CD14-positive monocyte (primary cell): Measurements from ENCODE around the gene CEP44. TPM values are rescaled to one million over a fixed set of nuclear protein-coding genes. Genes with fewer than 3 reads are reported as not detected.

ENCODE experiments used
- DNase-seq, 3 donors: peaks; one replicate each; pipeline ENCODE4 v3.0.0-alpha.2; 2011 to 2022
- H2AFZ ChIP-seq: 2 replicates; pipeline ENCODE4 v1.6.0; 2012; ENCODE audit warnings: mild to moderate bottlenecking, low read depth, low read length, inconsistent platforms; ENCODE audit not compliant: insufficient read depth, poor library complexity, severe bottlenecking
- H3K27ac ChIP-seq, 2 donors: 1 replicate in 1 of 2; 2 replicates in 1 of 2; pipeline ENCODE4 v1.5.1; 2012 to 2013; ENCODE audit warnings: low read length in 2 of 2, control low read depth in 1 of 2, inconsistent platforms in 1 of 2, low read depth in 1 of 2, mild to moderate bottlenecking in 1 of 2
- H3K27me3 ChIP-seq, 2 donors: one replicate each; pipeline versions ENCODE4 v1.6.0 to v1.6.1; 2011 to 2013; ENCODE audit warnings: low read length in 2 of 2; ENCODE audit not compliant: control insufficient read depth in 2 of 2, insufficient read depth in 2 of 2
- H3K36me3 ChIP-seq, 2 donors: replicated peaks in 1 of 2; 1 replicate in 1 of 2; 2 replicates in 1 of 2; pipeline versions ENCODE4 v1.5.1 to v1.6.1; 2012 to 2013; ENCODE audit warnings: low read length in 2 of 2, control low read depth in 1 of 2, inconsistent platforms in 1 of 2, mild to moderate bottlenecking in 1 of 2; ENCODE audit not compliant: insufficient read depth in 2 of 2, control insufficient read depth in 1 of 2
- H3K4me1 ChIP-seq, 2 donors: 1 replicate in 1 of 2; 2 replicates in 1 of 2; pipeline versions ENCODE4 v1.5.1 to v1.6.1; 2012 to 2013; ENCODE audit warnings: low read length in 2 of 2, control low read depth in 1 of 2, inconsistent platforms in 1 of 2, mild to moderate bottlenecking in 1 of 2, moderate library complexity in 1 of 2; ENCODE audit not compliant: insufficient read depth in 2 of 2, control insufficient read depth in 1 of 2
- H3K4me2 ChIP-seq: replicated peaks from 2 replicates; pipeline ENCODE3; 2012; ENCODE audit warnings: low read length, moderate library complexity, mild to moderate bottlenecking; ENCODE audit not compliant: poor library complexity, severe bottlenecking; ENCODE audit errors: extremely low read depth
- H3K4me3 ChIP-seq, 3 experiments: fragments of 200-600 bp in 1 of 3; sonication (generic) in 1 of 3; replicated peaks in 1 of 3; 1 replicate in 2 of 3; 2 replicates in 1 of 3; pipeline ENCODE4 v1.5.1; 2011 to 2013; ENCODE audit warnings: low read length in 3 of 3, mild to moderate bottlenecking in 3 of 3, control low read depth in 2 of 3, low read depth in 2 of 3, inconsistent platforms in 1 of 3, moderate library complexity in 1 of 3
- H3K79me2 ChIP-seq: 2 replicates; pipeline ENCODE4 v1.6.0; 2012; ENCODE audit warnings: mild to moderate bottlenecking, control low read depth, inconsistent platforms, low read length, moderate library complexity; ENCODE audit not compliant: insufficient read depth
- H3K9ac ChIP-seq: 2 replicates; pipeline ENCODE4 v1.6.0; 2017; ENCODE audit warnings: low read length, mild to moderate bottlenecking; ENCODE audit not compliant: insufficient read depth, poor library complexity, severe bottlenecking
- H3K9me3 ChIP-seq, 2 donors: replicated peaks in 1 of 2; 1 replicate in 1 of 2; 2 replicates in 1 of 2; pipeline versions ENCODE4 v1.5.1 to v1.6.1; 2012 to 2013; ENCODE audit warnings: low read length in 2 of 2, control low read depth in 1 of 2; ENCODE audit not compliant: control insufficient read depth in 1 of 2, insufficient read depth in 1 of 2
- H4K20me1 ChIP-seq: 2 replicates; pipeline ENCODE4 v1.6.0; 2012; ENCODE audit warnings: mild to moderate bottlenecking, low read length, control low read depth, moderate library complexity; ENCODE audit not compliant: insufficient read depth
- H3K27ac Mint-ChIP-seq, 7 donors: one replicate each; pipeline ENCODE4 v1.8.0; 2020; ENCODE audit warnings: mild to moderate bottlenecking in 7 of 7, mixed read lengths in 7 of 7, moderate library complexity in 6 of 7, inconsistent platforms in 2 of 7
- H3K27me3 Mint-ChIP-seq, 3 donors: one replicate each; pipeline ENCODE4 v1.8.0; 2021 to 2022; ENCODE audit warnings: low read depth in 3 of 3, mild to moderate bottlenecking in 3 of 3, mixed read lengths in 3 of 3, moderate library complexity in 3 of 3, inconsistent platforms in 1 of 3
- H3K36me3 Mint-ChIP-seq, 2 donors: one replicate each; pipeline ENCODE4 v1.8.0; 2020; ENCODE audit warnings: mixed read lengths in 2 of 2, inconsistent platforms in 1 of 2, mild to moderate bottlenecking in 1 of 2
- H3K4me1 Mint-ChIP-seq: one replicate; pipeline ENCODE4 v1.8.0; 2020; ENCODE audit warnings: mild to moderate bottlenecking, mixed read lengths
- H3K4me3 Mint-ChIP-seq, 2 donors: one replicate each; pipeline ENCODE4 v1.8.0; 2020; ENCODE audit warnings: mild to moderate bottlenecking in 2 of 2, mixed read lengths in 2 of 2, moderate library complexity in 1 of 2
- H3K9me3 Mint-ChIP-seq, 7 donors: one replicate each; pipeline ENCODE4 v1.8.0; 2020 to 2022; ENCODE audit warnings: mixed read lengths in 7 of 7, mild to moderate bottlenecking in 6 of 7, moderate library complexity in 6 of 7, inconsistent platforms in 2 of 7
- CTCF ChIP-seq: fragments of 200-600 bp; IDR thresholded peaks from one replicate; pipeline ENCODE4 v1.8.0; 2022; ENCODE audit warnings: antibody characterized with exemption, mild to moderate bottlenecking
- WGBS: methylation state at CpG from one replicate; pipeline ENCODE4 v1.1.5; 2013; ENCODE audit warnings: missing lambda C conversion rate; ENCODE audit not compliant: insufficient coverage; 5-methylcytosine and 5-hydroxymethylcytosine counted together
- intact Hi-C, 2 donors: fragments of 100-400 bp; cut with micrococcal nuclease; formaldehyde crosslinking; loops; one replicate each; pipeline versions ENCODE4 v1.15.0 to v1.15.1; 2023
- polyA plus RNA-seq, 3 donors: library from polyadenylated mRNA; depleted of rRNA in 1 of 3; unstranded in 2 of 3; stranded (reverse) in 1 of 3; fragments of 300-500 nt in 2 of 3; fragments of >200 nt in 1 of 3; fragmentation: Illumina TruSeq in 2 of 3; gene quantifications; 1 replicate in 2 of 3; 2 replicates in 1 of 3; pipeline ENCODE4 v1.2.3, GENCODE V29; 2012 to 2021

Gene CEP44
- polyA plus RNA-seq, 3 donors, result 1.9 to 3.3 (median 2.2) TPM

DNA sequence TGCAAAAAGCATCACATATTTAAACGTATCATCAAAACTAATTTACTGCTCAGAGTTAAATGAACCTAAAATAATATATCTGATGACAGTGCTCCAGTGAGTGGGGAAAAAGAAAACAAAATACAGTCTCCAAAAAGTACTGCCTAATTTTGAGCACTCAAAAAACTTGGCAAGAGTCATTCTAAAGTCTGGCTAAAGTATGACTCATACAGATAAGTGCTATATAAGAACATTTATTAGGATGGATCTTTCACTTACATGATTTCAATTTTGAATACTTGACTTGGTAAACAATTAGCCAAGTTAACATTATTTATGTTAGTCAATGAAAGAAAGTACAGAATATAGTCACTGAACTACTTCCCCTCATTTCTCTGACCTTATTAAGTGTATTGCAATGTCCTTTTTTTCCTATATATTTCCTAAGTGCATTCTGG lies 27.4 kb upstream of the CEP44 start:
- H3K9me3 ChIP-seq, result no peaks in the 10 kb centered on the region
- H3K4me1 ChIP-seq, result no peaks in the 10 kb centered on the region
- no peak overlapping the region for H2AFZ ChIP-seq
- H3K36me3 ChIP-seq, result peaks cover 16 to 63% of the 10 kb centered on the region in 2 donors
- no peak for DNase-seq
- WGBS, result no CpG with 5 or more reads among the region's 1 CpG
- Mint-ChIP-seq H3K4me3 (no peak overlapping the region), H3K4me1 (peaks cover 4% of the 10 kb centered on the region), H3K27me3 (no peaks in the 10 kb centered on the region), H3K9me3 (no peaks in the 10 kb centered on the region), H3K36me3 (peaks cover 15 to 33% of the 10 kb centered on the region in 2 donors), H3K27ac (no peak overlapping the region)
- no peaks in the 10 kb centered on the region for H3K27me3 ChIP-seq
- no peak for TF ChIP-seq CTCF
- no peak overlapping the region for H3K9ac ChIP-seq
- H3K4me3 ChIP-seq, result no peak overlapping the region
- H3K79me2 ChIP-seq, result peaks cover 3% of the 10 kb centered on the region
- no peak overlapping the region for H3K4me2 ChIP-seq
- no peak overlapping the region for H3K27ac ChIP-seq
- intact Hi-C loops, result no loop called here
- no peaks in the 10 kb centered on the region for H4K20me1 ChIP-seq

GRCh38 chr4:174259580-174259979 lies 24.1 kb upstream of the CEP44 start:
- Histone ChIP-seq H3K27me3 (no peaks in the 10 kb centered on the region), H3K4me3 (no peak overlapping the region), H3K36me3 (peaks cover 21 to 71% of the 10 kb centered on the region in 2 donors), H3K9me3 (no peaks in the 10 kb centered on the region), H3K9ac (no peak overlapping the region), H3K4me2 (no peak overlapping the region), H3K27ac (no peak overlapping the region), H2AFZ (no peak overlapping the region), H3K79me2 (peaks cover 10% of the 10 kb centered on the region), H4K20me1 (peaks cover 15% of the 10 kb centered on the region), H3K4me1 (no peaks in the 10 kb centered on the region)
- TF ChIP-seq CTCF, result no peak
- no peak overlapping the region for H3K27ac Mint-ChIP-seq
- peaks cover 5% of the 10 kb centered on the region for H3K4me1 Mint-ChIP-seq
- no peak overlapping the region for H3K4me3 Mint-ChIP-seq
- peaks cover 23 to 32% of the 10 kb centered on the region in 2 donors for H3K36me3 Mint-ChIP-seq
- no peaks in the 10 kb centered on the region for H3K9me3 Mint-ChIP-seq
- H3K27me3 Mint-ChIP-seq, result no peaks in the 10 kb centered on the region
- intact Hi-C loops, result no loop called here
- no peak for DNase-seq
